HG03097 (cell line): ENCODE data around the gene PDGFRA.

Experiments used
- ATAC-seq: cut with Tn5 transposase; IDR thresholded peaks from one replicate; pipeline ENCODE4 v1.9.1; 2021; ENCODE audit not compliant: unreplicated experiment, low FRiP score

Gene PDGFRA

GRCh38 chr4:54228961-54229501 lies at the start of gene PDGFRA:
TSS of gene PDGFRA (plus strand) at chr4:54229293. CDS start at chr4:54258769, 29,476 bp downstream.
- ATAC-seq, result no peak

DNA sequence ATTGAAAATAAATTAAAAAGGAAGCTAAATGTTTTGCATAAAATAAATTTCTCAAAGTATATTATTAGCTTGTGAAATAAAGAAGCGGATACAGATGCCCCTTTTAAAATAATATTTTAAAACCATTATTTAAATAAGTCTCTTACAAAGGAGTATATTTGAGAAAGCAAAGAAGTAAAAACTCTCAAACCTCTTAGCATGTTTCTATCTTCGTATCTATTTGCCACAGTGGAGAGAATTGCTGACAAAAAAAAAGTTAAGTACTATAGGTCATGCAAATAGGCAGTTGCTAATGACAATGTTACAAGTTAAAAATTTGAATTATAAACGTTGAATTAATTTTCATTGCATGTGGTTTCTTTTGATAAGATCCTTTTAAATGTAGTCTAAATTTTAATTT lies 44.5 kb upstream of the PDGFRA start:
- no peak for ATAC-seq

DNA sequence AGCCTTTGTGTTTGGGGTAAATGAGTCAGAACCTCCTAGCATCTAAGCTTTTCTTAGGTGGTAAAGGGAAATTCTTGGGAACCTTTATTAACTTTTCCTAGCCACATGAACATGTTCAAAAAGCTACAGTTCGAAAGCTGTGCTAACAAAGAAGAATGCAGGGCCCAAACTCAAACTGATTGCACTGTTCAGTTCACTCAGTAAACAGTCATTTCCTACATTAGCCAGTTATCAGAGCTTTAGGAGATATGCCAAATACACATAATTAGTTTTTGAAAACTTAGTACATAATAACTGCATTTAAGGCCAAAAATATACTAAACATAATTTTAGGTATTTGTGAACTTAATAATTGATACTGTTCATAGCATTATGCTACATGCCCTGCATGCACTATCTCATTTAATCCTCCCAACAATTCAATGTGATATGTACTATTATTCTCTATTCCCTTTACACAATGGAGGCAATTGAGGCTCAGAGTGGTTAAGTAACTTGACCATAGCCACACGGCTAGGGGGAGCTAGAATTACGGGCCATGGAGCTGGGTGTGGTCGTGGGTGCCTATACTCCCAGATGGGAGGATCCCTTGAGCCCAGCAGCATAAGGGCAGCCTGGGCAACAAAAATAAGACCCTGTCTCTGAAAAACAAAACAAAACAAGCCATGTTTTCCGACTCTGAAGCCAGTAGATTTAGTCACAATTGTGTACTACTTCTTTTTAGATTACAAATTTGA lies 43.9 kb upstream of the PDGFRA start:
- ATAC-seq, result no peak

- ATAC-seq, result no peak
Measured at GRCh38 chr4:54185866-54186265, 43.2 kb upstream of the PDGFRA start.

DNA sequence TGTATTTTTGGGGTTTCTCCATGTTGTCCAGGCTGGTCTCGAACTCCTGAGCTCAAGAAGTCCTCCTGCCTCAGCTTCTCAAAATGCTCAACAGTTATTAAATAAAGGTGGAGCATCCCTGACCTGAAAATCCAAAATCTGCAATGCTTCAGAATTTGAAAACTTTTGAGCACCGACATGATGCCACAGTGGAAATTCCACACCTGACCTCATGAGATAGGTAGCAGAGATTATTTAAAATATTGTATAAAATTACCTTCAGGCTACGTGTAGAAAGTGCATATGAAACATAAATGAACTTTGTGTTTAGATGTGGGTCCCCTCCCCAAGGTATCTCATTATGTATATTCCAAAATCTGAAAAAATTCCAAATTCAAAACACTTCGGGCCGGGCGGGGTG lies 42.7 kb upstream of the PDGFRA start:
- no peak for ATAC-seq

DNA sequence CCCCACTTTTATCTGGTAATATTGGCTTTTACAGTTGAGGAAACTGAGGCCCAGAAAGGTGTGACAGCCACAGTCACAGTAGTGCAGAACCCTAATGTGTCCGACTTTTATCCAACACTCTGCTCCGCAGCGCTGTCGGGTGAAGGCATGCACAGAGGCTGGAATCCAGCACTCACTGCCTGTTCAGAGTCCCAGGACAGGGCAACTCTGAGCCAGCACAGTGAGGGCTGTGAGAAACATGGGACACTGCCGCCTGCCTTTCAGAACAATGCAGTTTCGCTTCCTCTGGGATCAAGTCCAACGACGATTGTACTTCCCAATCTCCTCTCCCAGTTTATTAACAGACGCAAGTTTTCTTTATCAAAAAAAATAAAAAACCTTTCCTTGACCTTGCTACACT lies 41.9 kb upstream of the PDGFRA start:
- ATAC-seq, result no peak

DNA sequence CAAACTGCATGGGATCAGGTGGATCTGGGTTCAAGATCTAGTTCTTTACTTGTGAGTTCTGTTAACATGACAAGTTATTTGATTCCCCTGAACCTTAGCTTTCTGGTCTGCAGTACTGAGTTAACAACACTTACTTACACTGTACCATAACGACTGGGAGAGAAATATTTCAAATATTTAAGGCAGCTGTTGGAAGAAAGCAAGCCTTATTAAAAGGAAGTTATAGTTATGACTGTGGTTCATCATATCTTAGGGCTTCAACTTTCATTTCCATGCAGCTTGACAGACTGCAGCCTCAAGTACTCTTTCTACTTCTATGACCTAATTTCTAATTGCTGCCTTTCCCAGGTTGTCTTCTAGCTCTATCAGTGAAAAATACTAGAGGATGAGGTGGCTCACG lies 40.0 kb upstream of the PDGFRA start:
- ATAC-seq, result no peak

GRCh38 chr4:54192811-54193210 lies 36.3 kb upstream of the PDGFRA start:
- no peak for ATAC-seq

DNA sequence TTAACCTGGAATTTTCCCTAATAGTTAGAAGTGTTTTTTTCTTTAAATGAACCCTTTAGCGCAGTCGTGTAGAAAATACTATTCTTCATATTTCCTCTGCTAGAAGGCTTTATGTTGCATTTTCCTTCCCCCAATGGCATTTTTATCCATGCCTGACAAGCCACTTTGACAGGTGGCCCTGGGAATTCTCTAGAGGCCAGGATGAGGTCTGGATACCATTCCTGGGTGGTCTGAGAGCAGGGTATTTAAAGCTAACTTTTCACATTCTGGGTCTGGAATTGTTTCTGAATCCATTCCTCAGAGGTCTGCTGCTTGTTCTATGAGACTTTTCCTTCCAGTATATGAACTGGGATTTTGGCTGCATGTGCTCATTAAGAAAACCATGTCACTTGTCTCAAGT lies 31.2 kb upstream of the PDGFRA start:
- ATAC-seq, result no peak

DNA sequence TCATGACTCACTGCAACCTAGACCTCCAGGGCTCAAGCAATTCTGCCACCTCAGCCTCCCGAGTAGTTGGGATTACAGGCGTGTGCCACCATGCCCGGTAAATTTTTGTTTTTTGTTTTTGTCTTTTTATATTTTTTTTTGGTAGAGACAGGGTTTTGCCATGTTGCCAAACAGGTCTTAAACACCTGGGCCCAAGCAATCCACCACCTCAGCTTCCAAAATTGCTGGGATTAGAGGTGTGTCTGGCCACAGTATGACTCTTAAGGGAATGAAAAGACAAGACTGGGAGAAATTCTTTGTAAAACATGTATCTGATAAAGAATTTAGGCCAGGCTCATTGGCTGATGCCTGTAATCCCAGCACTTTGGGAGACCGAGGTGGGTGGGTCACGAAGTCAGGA lies 29.2 kb upstream of the PDGFRA start:
- ATAC-seq, result no peak

DNA sequence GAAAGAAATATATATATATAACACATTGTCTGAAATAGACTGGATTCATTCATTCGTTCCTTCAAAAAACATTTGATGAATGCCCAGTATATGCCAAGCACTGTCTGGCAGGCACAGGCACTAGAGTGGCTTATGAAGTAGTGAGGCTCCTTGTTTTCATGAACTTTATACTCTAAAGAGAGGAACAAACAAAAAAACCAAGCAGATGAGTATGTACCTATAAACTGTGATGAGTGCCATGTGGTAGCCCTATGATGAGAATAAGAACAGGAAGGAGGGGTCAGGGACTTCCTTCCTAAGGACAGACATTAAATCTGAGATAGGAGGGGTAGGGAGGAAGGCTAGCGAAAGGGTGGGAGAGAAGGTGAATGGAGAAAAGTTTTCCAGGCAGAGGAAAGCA lies 19.5 kb upstream of the PDGFRA start:
- no peak for ATAC-seq

- no peak for ATAC-seq
Measured at GRCh38 chr4:54213001-54213400, 16.1 kb upstream of the PDGFRA start.

DNA sequence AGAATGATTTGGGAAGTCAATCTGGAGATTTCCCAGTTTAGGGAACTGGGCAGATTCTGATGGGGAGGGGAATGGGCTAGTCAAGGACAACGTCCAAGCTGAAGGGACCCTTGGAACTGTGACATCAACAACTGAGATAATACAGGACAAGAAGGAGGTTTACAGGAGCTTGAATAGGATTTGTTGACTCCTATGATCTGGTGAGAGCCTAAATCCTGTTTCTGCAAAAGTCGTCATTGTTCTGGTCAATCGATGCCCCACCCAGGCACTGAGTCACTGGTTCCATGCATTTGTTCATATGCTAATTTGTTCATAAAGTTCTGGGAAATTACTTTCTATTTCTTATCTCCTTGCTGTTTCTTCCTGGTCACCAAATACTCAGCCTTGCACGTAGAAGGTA lies 15.3 kb upstream of the PDGFRA start:
- ATAC-seq, result no peak

GRCh38 chr4:54215379-54216077 lies 13.6 kb upstream of the PDGFRA start:
- no peak for ATAC-seq

GRCh38 chr4:54217642-54218495 lies 11.2 kb upstream of the PDGFRA start:
- no peak for ATAC-seq

GRCh38 chr4:54218736-54219135 lies 10.4 kb upstream of the PDGFRA start:
- ATAC-seq, result no peak

GRCh38 chr4:54224996-54225597 lies 4.0 kb upstream of the PDGFRA start:
- no peak for ATAC-seq

GRCh38 chr4:54225598-54226403 lies 3.3 kb upstream of the PDGFRA start:
- ATAC-seq, result no peak

DNA sequence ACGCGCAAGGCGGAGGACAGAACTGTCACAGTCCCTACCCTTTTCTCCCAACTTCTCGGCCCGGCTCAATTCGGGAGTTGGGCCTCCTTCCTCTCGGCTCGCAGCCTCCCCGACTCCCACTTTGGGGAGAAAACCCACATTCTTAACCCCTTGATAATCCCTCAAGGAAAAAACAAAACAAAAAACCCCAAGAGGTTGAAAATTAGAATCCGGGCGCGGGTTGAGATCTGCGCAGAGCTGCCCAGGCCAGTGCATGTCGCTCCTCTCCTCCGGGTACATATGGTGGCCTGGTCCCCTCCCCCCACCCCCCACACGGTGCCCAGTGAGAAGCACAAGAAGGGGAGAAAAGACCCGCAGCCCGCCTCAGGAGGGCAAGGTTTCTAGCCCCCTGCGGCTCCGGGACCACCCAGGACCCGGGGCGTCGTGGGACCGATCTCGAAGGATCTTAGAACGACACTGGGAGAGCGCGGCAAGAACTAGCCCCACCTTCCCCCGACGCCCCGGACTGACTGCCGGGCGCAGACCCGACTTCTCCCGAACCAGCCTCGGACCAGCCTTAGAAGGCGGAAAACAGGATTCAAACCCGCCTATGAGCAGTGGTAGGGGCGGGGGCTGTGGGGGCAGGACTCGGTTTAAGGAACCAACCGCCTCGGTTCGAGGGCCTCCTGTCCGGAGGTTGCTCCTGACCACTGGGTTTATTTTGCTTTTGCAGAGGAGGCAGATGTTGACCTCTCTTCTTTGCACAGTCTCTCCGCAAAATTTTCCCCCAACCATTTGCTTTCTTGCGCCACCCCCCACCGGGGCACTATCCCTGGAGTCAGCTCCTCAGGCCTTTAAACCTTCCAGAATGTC lies 2.5 kb upstream of the PDGFRA start:
- no peak for ATAC-seq
